ENCODE data around the gene PTPN4.
A peak's percentile ranks its signal among the peaks of the same experiment; 100 is the strongest.

The PTPN4 gene

DNA sequence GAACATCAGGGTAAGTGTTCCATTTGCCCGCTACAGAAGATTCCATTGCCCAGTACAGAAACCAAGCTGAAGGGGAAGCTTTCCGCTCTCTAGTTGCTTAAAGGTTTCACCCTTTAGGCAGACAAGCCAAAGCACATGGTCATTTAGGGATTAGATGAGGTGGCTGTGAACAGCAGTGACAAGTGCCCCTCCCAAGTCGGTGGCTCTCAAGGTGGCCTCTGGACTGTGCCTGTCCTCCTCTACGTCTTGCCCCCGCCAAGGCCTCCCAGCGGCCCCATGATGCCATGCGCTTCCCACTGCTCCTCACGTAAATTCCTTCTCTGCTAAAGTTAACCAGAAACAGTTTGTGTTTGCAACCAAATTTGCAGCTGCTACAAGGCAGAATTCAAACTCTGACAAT is 24.2 kb upstream of the PTPN4 start:
- DNase-seq = no peak

GRCh38 chr2:119736021-119736420 is 23.7 kb upstream of the PTPN4 start:
- no peak for DNase-seq

- no peak for DNase-seq
Observed at GRCh38 chr2:119739580-119740255, 20.0 kb upstream of the PTPN4 start.

GRCh38 chr2:119741001-119741400 is 18.7 kb upstream of the PTPN4 start:
- no peak for DNase-seq

GRCh38 chr2:119741868-119742267 is 17.9 kb upstream of the PTPN4 start:
- no peak for DNase-seq

GRCh38 chr2:119744335-119744939 is 15.3 kb upstream of the PTPN4 start:
- no peak for DNase-seq

GRCh38 chr2:119745566-119745965 is 14.2 kb upstream of the PTPN4 start:
- DNase-seq = no peak

DNA sequence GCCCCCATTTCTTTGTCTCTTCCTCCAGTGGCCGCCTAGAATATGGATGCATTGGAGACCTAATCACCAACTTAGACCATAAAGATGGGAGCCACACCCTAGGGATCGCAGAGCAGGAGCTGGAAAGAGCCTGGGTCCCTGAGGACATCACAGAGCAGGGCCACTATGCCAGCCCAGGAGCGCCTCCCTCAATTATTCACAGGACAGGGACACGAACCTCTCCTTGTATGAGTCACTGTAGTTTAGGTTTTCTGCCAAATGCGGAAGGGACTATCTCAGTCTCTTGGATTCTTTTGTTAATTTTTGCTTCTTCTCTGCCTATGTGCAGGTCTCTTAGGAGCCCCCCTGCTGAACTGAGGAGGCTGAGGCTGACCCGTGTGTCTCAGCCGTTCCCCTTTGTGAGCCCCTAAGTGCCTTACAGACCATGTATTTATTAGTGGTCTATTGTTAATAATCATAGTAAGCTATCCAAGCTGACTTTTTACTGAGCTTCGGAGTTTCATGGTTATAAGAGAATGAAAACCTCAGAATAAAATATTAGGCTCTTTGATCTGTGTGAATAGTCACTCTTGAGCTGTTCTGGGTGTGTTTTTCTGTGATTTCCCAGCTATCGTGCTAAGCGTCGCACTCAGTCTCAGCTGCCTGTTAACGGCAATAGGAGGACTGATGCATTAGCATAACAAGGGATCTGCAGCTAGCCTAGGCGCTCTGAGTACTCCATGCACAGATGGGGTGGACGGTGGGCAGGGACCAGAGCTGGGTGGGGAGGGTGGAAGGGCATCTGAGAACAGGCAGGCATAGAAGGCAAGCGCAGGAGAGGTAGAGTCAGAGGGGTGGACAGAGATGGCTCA is 12.7 kb upstream of the PTPN4 start:
- DNase-seq = no peak

DNA sequence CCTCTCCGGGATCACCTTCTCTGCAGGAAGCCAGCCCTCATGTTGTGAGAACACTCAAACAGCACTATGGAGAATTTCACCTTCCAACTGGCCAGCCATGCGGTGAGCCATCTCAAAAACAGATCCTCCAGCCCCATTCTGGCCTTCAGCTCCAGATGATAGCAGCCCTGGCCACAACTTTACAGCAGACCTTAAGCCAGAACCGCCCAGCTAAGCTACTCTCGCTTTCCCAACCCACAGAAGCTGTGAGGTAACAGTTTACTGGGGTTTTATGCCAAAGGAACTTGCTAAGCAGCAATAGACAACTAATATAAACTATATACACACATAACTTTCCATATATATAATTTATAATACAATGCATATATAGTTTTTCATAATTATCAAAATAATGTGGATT is 11.6 kb upstream of the PTPN4 start:
- DNase-seq = no peak

DNA sequence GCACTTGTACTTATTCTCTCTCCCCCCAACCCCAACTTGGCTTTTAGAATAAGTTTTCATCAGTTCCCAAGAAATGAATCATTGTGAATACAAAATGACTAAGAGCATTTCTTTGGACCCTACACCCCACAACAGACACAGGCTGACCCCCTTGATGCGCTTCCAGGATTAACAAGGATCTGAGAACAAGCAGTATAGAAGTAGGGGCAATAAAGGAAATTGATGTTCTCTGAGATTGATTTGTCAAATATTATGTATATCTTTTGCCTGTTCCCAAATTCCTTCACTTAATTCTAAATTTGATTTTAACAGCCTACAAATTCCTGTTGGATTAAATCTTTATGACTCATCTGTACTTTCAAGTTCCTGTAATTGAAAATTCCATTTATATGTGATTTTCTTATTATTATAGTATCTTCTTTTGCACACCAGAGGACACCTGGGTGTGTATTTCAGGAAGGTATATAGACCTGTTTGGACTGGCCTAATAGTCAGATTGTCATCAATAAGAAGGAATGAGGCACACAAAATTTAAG is 10.2 kb upstream of the PTPN4 start:
- DNase-seq = no peak

- DNase-seq = no peak
Observed at GRCh38 chr2:119751706-119752105, 8.0 kb upstream of the PTPN4 start.

DNA sequence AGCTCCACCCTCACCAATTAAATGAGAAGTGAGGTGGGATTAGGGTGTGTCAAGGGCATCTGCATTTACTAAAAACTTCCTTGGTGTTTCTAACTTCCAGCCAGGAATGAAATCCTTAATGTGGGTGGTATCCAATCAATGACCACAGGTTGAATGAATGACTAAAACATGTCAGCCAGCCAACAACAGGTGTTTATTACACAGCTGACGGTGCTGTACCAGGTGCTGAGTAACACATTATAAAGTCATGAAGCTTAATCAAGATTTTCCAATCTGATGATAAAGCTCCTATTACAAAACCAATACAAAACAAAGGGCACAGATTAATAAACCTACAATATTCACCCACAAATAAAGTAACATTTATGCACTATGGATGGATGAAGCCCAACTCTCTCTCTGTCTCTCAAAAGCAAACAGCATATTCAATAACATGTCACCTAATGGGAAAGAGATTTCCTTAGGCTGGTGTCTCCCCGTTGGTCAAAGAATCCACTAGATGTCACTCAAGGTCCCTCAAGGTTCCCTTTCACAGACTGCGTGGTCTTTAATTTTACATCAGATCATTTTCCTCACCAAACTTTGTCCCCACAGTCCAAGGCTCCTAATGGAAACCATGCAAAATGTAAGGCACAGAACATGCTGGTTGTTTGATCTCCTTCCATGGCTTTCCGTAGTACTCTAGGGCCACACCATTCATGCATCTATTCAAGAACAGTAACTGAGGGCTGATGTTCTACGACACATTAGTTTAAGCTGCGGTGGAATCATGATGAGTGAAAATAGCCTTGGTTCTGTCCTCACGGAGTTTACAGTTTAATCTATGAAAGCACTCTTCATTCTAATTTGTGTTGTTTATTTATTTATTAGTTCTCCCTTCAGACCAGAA is 6.4 kb upstream of the PTPN4 start:
- no peak for DNase-seq

DNA sequence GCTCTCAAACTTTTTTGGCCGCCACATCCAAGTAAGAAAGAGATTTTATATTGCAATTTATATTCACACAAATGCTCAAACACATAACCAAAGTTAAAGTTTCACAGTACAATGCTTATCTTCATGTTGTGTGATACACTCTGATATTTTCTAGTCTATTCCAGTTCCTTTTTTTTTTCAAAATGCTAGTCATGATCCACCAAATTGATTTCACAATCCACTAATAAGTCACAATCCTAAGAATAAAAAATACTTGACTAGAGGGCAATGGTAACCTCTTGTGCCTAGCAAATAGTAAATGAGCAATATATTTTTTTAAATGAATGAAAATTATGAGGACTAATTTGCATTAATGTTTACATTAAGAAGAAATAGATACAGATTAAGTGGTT is 5.8 kb upstream of the PTPN4 start:
- DNase-seq = no peak

- DNase-seq = no peak
Observed at GRCh38 chr2:119755906-119756305, 3.8 kb upstream of the PTPN4 start.

GRCh38 chr2:119756837-119757236 is 2.9 kb upstream of the PTPN4 start:
- DNase-seq = no peak

GRCh38 chr2:119758881-119759450 is 756 bp upstream of the PTPN4 start:
- DNase-seq = no peak

- peak; percentile 43 for DNase-seq
Observed at GRCh38 chr2:119760237-119760955, 674 bp downstream of the PTPN4 start.

DNA sequence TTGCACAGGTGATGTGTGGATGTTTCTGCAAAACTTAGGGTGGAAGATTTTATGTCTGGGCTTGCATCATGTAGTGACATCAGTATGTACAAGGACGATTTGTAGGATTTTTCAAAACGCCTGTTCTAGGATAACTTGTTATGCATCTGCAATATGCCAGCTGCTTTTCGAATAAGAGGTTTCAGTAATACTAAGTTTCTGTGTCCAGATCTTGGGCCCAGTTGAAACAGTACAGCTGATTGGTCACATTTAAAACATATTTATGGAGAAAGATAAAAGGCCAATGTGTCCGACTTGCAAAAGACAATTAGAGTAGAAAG is 1.2 kb downstream of the PTPN4 start:
- DNase-seq = no peak

DNA sequence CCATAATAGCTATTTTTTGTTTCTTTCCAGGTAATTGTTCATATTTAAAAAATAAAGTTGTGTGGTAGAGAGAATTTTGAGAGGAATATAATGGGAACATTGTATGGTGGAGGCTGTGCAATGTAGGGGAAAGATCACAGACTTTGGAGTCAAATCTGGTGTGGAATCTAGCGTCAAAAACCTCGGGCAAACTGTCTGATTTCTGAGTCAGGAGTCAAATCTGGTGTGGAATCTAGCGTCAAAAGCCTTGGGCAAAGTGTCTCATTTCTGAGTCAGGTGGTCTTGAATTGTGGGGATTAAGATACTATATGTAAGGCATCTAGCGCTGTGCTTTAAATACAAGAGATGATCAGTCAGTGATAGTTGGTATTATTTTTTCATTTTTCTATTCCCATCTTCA is 5.1 kb downstream of the PTPN4 start:
- DNase-seq = no peak

DNA sequence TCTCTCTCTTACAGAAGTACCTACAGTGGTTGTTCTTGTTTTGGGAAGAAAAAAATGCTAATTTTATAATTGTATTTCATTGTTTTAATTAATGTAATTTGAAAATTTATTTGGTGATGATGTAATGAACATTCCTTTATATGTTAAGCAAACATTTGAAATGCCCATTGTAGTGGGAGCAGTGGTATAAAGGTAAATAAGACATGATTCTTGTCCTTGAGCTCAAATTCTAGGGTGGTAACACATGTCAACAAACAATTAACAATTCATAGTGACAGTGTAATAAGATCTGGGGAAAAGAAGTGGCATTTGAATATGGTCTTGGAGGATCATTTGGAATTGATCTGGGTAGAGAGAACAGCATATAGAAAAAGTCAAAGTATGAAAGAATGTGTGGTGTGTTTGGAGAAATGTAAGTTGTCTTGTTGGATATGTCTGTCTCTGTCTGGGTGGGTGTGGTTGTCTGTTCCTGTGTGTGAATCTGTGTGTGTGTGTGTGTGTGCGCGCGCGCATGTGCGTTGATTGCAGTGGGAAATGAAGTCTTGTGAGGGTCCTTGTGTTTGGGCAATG is 5.8 kb downstream of the PTPN4 start:
- DNase-seq = no peak

DNA sequence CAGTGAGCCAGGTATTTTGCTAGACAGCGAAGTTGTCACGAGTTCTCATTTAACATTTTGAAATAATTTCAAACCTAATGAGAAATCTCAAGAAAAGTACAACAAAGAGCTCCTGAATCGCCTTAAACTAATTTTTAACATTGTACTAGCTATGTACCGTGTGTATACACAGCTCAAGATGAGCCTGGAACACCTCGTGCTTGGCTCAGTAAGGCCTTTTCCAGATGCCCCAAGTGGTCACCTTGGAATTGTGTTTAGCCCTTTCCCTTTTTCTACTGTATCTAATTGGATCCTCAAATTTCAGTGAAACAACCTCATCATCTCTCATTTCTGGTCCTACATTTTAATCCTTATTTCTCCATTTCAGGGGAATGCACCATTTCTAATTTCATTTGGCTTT is 7.2 kb downstream of the PTPN4 start:
- no peak for DNase-seq

DNA sequence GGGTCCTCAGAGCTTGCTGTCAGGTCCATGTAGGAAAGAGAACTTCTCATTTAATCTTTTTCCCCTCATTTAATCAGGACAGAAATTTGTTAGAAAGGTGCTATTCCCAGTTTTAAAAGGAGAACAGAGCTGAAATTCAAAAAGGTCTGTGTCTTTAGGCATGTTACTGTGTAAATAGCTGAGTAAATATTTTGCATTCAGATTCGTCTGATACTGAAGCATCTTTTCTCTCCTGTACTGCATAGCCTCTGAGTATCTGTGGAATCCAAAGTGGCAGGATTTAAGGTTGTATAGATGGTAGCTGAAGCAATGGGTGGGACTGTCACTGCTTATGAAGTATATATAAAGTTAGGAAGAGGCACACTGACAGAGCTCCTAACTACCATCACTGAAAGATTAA is 9.0 kb downstream of the PTPN4 start:
- no peak for DNase-seq
